ENCODE measurements around the gene GTF2A1. TPM values are rescaled to one million over a fixed set of nuclear protein-coding genes. Genes with fewer than 3 reads are reported as not detected.

The GTF2A1 gene
- polyA plus RNA-seq, 1 donor = 44.7 TPM

GRCh38 chr14:81143793-81144192 is 77.0 kb downstream of the GTF2A1 start:
- DNase-seq = no peak

GRCh38 chr14:81141426-81141825 is 79.3 kb downstream of the GTF2A1 start:
- no peak for DNase-seq

- no peak for DNase-seq
Observed at GRCh38 chr14:81138429-81138828, 82.3 kb downstream of the GTF2A1 start.

- no peak for DNase-seq
Observed at GRCh38 chr14:81137316-81137715, 83.4 kb downstream of the GTF2A1 start.

- DNase-seq = no peak
Observed at GRCh38 chr14:81133400-81133799, 87.4 kb downstream of the GTF2A1 start.

GRCh38 chr14:81132468-81132867 is 88.3 kb downstream of the GTF2A1 start:
- DNase-seq = peak; percentile 3

- DNase-seq = no peak
Observed at GRCh38 chr14:81129242-81129641, 91.5 kb downstream of the GTF2A1 start.

GRCh38 chr14:81127785-81128184 is 93.0 kb downstream of the GTF2A1 start:
- no peak for DNase-seq

GRCh38 chr14:81125536-81125935 is 95.2 kb downstream of the GTF2A1 start:
- DNase-seq = no peak

Other genes with a start within 250 kb of the GTF2A1 start
- 62.3 TPM for gene STON2, start 179.4 kb upstream of the GTF2A1 start, polyA plus RNA-seq (ENCODE audit: insufficient read length)